ENCODE data around the gene MYB.
"Not testable (repeated sequence)": the region's sequence is repeated elsewhere in the genome, so short reads cannot be mapped to it uniquely, and the experiment has no call there.

Gene MYB

DNA sequence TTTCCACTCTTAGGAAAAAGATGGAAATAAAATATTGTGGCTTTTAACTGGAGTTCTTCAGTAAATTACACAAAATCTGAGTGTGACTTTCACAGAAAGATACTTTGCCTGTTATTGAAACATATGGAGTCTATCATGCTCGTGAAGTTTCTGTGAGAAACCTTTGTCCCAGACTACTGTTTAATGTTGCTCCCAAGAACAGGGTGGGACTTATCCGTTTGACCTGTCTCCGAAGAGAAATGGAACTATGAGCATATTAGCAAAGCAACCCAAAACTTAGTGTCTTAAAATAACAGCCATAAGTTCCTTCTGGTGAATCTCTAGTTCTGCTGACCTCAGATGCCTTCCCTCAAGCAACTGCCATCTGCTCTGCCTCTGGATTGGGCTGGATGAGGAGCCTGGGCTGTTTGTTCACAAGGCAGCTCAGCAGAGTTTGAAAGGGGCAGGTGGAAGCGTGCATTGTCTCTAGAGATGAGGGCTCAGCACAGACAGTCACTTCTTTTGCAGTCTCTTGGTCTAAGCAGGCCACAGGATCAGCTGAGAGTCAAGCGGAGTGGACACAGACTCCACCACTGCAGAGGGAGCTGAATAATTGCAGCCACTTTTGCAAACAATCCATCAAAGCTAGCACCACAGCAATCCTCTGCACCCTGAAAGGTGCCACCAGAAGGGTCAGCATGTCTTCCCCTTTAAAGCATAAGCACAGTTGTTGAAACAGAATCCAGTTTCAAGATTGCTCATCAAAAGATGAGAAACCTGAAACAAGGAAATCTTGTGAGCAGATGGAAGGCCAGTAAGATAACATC, 52.8 kb downstream of the MYB start:
- no peaks in the 10 kb centered on the region for H3K4me1 ChIP-seq (ENCODE audit: control insufficient read depth, insufficient read depth, low read length)
- H3K27ac ChIP-seq (ENCODE audit: low read depth, low read length) = no peak overlapping the region
- H3K9ac ChIP-seq (ENCODE audit: low read depth, low read length) = no peak overlapping the region
- H3K27me3 ChIP-seq (ENCODE audit: control insufficient read depth, insufficient read depth, low read length) = no peaks in the 10 kb centered on the region
- H3K4me3 ChIP-seq (ENCODE audit: low read depth, low read length) = no peak overlapping the region
- no peaks in the 10 kb centered on the region for H3K36me3 ChIP-seq (ENCODE audit: control insufficient read depth, insufficient read depth, low read length)
- no peaks in the 10 kb centered on the region for H3K9me3 ChIP-seq (ENCODE audit: control insufficient read depth, insufficient read depth, low read length)

DNA sequence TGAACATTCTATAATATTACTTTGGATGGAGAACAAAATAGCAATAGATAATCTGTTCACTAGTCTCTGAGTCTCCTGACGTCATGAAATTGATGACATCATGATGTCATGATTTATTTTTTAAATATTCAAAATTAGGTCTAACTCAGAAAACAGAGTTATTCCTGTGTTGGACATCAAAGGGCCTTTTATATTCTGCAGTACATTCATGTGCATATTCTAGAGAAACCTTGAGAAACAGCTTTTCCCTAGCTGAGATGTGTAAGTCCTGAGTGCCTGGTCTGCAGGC, 53.3 kb downstream of the MYB start:
- Histone ChIP-seq H3K36me3 (ENCODE audit: control insufficient read depth, insufficient read depth, low read length) (no peaks in the 10 kb centered on the region), H3K9ac (ENCODE audit: low read depth, low read length) (no peak overlapping the region), H3K27me3 (ENCODE audit: control insufficient read depth, insufficient read depth, low read length) (no peaks in the 10 kb centered on the region), H3K27ac (ENCODE audit: low read depth, low read length) (no peak overlapping the region), H3K9me3 (ENCODE audit: control insufficient read depth, insufficient read depth, low read length) (no peaks in the 10 kb centered on the region), H3K4me1 (ENCODE audit: control insufficient read depth, insufficient read depth, low read length) (no peaks in the 10 kb centered on the region), H3K4me3 (ENCODE audit: low read depth, low read length) (no peak overlapping the region)

DNA sequence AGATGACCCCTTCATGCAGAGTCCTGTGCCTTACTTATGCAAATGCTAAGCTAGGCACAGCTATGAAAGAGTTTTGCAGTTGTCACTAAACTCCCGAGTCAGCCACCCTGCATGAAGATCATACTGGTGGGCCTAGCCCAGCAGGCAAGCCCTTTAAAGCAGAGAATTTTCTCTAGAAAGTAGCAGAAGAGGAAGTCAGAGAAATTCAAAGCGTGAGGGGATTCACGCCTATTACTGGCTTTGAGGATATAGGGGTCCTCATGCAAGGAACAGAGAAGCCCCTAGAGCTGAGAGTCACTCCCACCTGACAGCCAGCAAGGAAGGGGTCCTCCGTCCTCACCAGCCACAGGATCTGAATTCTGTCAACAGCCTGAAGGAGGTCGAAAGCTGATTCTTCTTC, 54.6 kb downstream of the MYB start:
- no peak overlapping the region for H3K4me3 ChIP-seq (ENCODE audit: low read depth, low read length)

GRCh38 chr6:135236319-135236718, 55.2 kb downstream of the MYB start:
- H3K4me1 ChIP-seq (ENCODE audit: control insufficient read depth, insufficient read depth, low read length) = no peaks in the 10 kb centered on the region
- H3K4me3 ChIP-seq (ENCODE audit: low read depth, low read length) = no peak overlapping the region
- no peaks in the 10 kb centered on the region for H3K36me3 ChIP-seq (ENCODE audit: control insufficient read depth, insufficient read depth, low read length)
- no peaks in the 10 kb centered on the region for H3K9me3 ChIP-seq (ENCODE audit: control insufficient read depth, insufficient read depth, low read length)
- H3K27ac ChIP-seq (ENCODE audit: low read depth, low read length) = no peak overlapping the region
- no peak overlapping the region for H3K9ac ChIP-seq (ENCODE audit: low read depth, low read length)
- H3K27me3 ChIP-seq (ENCODE audit: control insufficient read depth, insufficient read depth, low read length) = no peaks in the 10 kb centered on the region

More for the DNA sequence above, 54.6 kb downstream of the MYB start:
- H3K9me3 ChIP-seq (ENCODE audit: control insufficient read depth, insufficient read depth, low read length) = no peaks in the 10 kb centered on the region
- no peak overlapping the region for H3K27ac ChIP-seq (ENCODE audit: low read depth, low read length)
- H3K9ac ChIP-seq (ENCODE audit: low read depth, low read length) = no peak overlapping the region
- H3K27me3 ChIP-seq (ENCODE audit: control insufficient read depth, insufficient read depth, low read length) = no peaks in the 10 kb centered on the region
- no peaks in the 10 kb centered on the region for H3K36me3 ChIP-seq (ENCODE audit: control insufficient read depth, insufficient read depth, low read length)
- H3K4me1 ChIP-seq (ENCODE audit: control insufficient read depth, insufficient read depth, low read length) = no peaks in the 10 kb centered on the region

GRCh38 chr6:135236732-135237131, 55.6 kb downstream of the MYB start:
- H3K27me3 ChIP-seq (ENCODE audit: control insufficient read depth, insufficient read depth, low read length) = no peaks in the 10 kb centered on the region
- H3K9ac ChIP-seq (ENCODE audit: low read depth, low read length) = no peak overlapping the region
- H3K27ac ChIP-seq (ENCODE audit: low read depth, low read length) = no peak overlapping the region
- H3K4me1 ChIP-seq (ENCODE audit: control insufficient read depth, insufficient read depth, low read length) = no peaks in the 10 kb centered on the region
- H3K4me3 ChIP-seq (ENCODE audit: low read depth, low read length) = no peak overlapping the region
- H3K9me3 ChIP-seq (ENCODE audit: control insufficient read depth, insufficient read depth, low read length) = no peaks in the 10 kb centered on the region
- no peaks in the 10 kb centered on the region for H3K36me3 ChIP-seq (ENCODE audit: control insufficient read depth, insufficient read depth, low read length)

DNA sequence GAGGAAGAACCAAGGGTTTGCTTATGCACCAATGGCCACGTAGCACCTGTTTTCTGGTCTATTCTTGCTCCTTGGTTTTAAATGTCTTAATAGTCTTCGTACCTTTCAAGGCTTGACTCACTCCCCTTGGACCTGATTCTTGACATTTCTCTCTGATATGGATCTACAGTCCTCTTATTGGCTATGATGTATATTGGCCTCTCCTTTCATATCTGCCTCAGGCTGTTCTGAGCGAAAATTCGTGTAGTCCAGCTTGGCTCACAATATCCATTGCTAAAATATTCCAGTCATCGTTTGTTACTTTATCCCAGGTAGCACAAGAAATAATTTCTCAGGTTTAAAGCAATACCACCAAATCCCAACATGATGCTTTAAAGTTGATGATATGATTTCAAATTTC, 59.6 kb downstream of the MYB start:
- Histone ChIP-seq H3K4me1 (ENCODE audit: control insufficient read depth, insufficient read depth, low read length) (peaks cover 5% of the 10 kb centered on the region; the same call in 1 of the 2 replicates), H3K4me3 (ENCODE audit: low read depth, low read length) (no peak overlapping the region), H3K9me3 (ENCODE audit: control insufficient read depth, insufficient read depth, low read length) (no peaks in the 10 kb centered on the region), H3K27ac (ENCODE audit: low read depth, low read length) (no peak overlapping the region), H3K9ac (ENCODE audit: low read depth, low read length) (no peak overlapping the region), H3K36me3 (ENCODE audit: control insufficient read depth, insufficient read depth, low read length) (no peaks in the 10 kb centered on the region), H3K27me3 (ENCODE audit: control insufficient read depth, insufficient read depth, low read length) (no peaks in the 10 kb centered on the region)

DNA sequence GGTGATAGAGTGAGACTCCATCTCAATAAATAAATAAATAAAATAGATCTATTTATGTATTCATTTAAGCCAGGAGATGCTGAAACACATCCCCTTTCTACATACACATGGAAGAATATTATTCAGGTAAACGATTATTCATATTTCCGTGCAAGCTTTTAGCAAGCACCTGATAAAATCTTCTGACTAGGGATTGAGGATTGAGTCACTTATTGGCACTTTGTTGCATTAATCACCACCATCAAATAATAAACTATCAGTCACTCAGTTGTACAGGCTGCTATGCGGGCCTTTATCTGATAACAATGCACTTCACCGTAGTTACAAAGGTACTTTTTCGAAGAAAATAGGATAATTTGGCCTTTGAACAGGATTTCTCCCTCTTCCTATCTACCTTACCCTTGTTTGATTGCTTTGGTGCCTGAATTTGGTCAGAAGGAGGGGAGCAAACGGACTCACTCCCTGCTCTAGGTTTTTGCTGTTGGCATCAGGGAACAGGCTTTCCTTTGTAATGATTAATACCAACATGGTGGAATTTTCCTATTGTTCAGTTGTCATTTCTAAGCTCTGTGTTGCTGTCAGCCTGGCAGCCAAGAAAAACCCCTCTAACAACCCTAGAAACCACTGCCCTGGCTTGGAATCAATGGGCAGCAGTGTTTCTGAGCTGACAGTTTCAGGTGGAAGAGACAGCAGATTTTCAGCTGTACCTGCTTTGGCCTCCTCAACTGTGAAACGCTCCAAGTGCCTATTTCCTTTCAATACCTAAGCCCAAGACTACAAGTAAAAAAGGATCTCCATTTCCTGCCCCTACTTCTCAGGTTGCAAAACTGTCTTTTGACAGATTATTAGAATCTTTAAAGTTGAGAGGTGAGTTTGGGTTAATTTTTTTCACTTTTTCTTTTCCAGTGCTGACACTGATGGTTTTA, 63.0 kb downstream of the MYB start:
- Histone ChIP-seq H3K27me3 (ENCODE audit: control insufficient read depth, insufficient read depth, low read length) (no peaks in the 10 kb centered on the region), H3K4me3 (ENCODE audit: low read depth, low read length) (no peak overlapping the region), H3K4me1 (ENCODE audit: control insufficient read depth, insufficient read depth, low read length) (peaks cover 7% of the 10 kb centered on the region), H3K9me3 (ENCODE audit: control insufficient read depth, insufficient read depth, low read length) (no peaks in the 10 kb centered on the region), H3K27ac (ENCODE audit: low read depth, low read length) (no peak overlapping the region), H3K9ac (ENCODE audit: low read depth, low read length) (no peak overlapping the region), H3K36me3 (ENCODE audit: control insufficient read depth, insufficient read depth, low read length) (no peaks in the 10 kb centered on the region)

GRCh38 chr6:135244805-135245204, 63.7 kb downstream of the MYB start:
- Histone ChIP-seq H3K4me1 (ENCODE audit: control insufficient read depth, insufficient read depth, low read length) (peaks cover 14% of the 10 kb centered on the region), H3K36me3 (ENCODE audit: control insufficient read depth, insufficient read depth, low read length) (no peaks in the 10 kb centered on the region), H3K27ac (ENCODE audit: low read depth, low read length) (no peak overlapping the region), H3K9me3 (ENCODE audit: control insufficient read depth, insufficient read depth, low read length) (no peaks in the 10 kb centered on the region), H3K9ac (ENCODE audit: low read depth, low read length) (no peak overlapping the region), H3K4me3 (ENCODE audit: low read depth, low read length) (no peak overlapping the region), H3K27me3 (ENCODE audit: control insufficient read depth, insufficient read depth, low read length) (no peaks in the 10 kb centered on the region)

GRCh38 chr6:135246412-135247012, 65.4 kb downstream of the MYB start:
- not testable (repeated sequence) for H3K27me3 ChIP-seq (ENCODE audit: control insufficient read depth, insufficient read depth, low read length); H3K9me3 ChIP-seq (ENCODE audit: control insufficient read depth, insufficient read depth, low read length); H3K27ac ChIP-seq (ENCODE audit: low read depth, low read length); H3K9ac ChIP-seq (ENCODE audit: low read depth, low read length); H3K4me3 ChIP-seq (ENCODE audit: low read depth, low read length); H3K36me3 ChIP-seq (ENCODE audit: control insufficient read depth, insufficient read depth, low read length)
- H3K4me1 ChIP-seq (ENCODE audit: control insufficient read depth, insufficient read depth, low read length) = peaks cover 30% of the 10 kb centered on the region

DNA sequence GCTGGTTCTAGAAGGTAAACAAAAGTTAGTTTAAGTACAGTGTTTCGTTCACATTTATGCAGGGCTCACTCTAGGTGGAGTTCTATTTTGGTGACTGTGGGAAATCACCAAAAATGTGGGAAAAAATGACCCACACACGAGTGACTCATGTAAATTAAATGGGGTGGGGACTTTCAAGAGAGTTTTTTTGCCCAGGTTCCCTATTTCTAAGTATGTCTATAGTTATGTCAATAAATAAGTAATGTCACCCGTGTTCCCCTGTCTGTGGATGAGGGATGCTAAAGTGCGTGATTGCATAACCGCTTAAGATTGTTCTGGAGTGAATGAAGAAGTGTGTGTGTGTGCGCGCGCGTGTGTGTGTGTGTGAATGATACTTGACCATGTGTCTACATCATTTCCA, 69.1 kb downstream of the MYB start:
- H3K36me3 ChIP-seq (ENCODE audit: control insufficient read depth, insufficient read depth, low read length) = no peaks in the 10 kb centered on the region
- no peak overlapping the region for H3K4me3 ChIP-seq (ENCODE audit: low read depth, low read length)
- peak overlapping the region; percentile 88 for H3K27ac ChIP-seq (ENCODE audit: low read depth, low read length)
- no peaks in the 10 kb centered on the region for H3K27me3 ChIP-seq (ENCODE audit: control insufficient read depth, insufficient read depth, low read length)
- no peaks in the 10 kb centered on the region for H3K9me3 ChIP-seq (ENCODE audit: control insufficient read depth, insufficient read depth, low read length)
- H3K9ac ChIP-seq (ENCODE audit: low read depth, low read length) = no peak overlapping the region
- peaks cover 39% of the 10 kb centered on the region for H3K4me1 ChIP-seq (ENCODE audit: control insufficient read depth, insufficient read depth, low read length)

Data from HUES48 (cell line).